Testis (tissue), 2 donors: ENCODE measurements around the gene AHCYL1.

Experiments
- POLR2A ChIP-seq: fragments of 450-650 bp; IDR thresholded peaks from one replicate; pipeline ENCODE4 v1.6.1; 2017; ENCODE audit warnings: antibody characterized with exemption, mild to moderate bottlenecking, moderate library complexity
- TF ChIP-seq, protein P1 (sequence below), 3 experiments: fragments of 450-650 bp in 2 of 3; fragments of 200-600 bp in 1 of 3; sonication (generic) in 1 of 3; IDR thresholded peaks; one replicate each; pipeline ENCODE4 v1.5.1; 2016 to 2019; ENCODE audit warnings: antibody characterized with exemption in 3 of 3, mild to moderate bottlenecking in 2 of 3, moderate library complexity in 1 of 3

- TF ChIP-seq, protein P1, sequence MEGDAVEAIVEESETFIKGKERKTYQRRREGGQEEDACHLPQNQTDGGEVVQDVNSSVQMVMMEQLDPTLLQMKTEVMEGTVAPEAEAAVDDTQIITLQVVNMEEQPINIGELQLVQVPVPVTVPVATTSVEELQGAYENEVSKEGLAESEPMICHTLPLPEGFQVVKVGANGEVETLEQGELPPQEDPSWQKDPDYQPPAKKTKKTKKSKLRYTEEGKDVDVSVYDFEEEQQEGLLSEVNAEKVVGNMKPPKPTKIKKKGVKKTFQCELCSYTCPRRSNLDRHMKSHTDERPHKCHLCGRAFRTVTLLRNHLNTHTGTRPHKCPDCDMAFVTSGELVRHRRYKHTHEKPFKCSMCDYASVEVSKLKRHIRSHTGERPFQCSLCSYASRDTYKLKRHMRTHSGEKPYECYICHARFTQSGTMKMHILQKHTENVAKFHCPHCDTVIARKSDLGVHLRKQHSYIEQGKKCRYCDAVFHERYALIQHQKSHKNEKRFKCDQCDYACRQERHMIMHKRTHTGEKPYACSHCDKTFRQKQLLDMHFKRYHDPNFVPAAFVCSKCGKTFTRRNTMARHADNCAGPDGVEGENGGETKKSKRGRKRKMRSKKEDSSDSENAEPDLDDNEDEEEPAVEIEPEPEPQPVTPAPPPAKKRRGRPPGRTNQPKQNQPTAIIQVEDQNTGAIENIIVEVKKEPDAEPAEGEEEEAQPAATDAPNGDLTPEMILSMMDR (IDR thresholded peaks at IDR 0.05): no peak
- TF ChIP-seq POLR2A: no peak
Measured at GRCh38 chr1:109938556-109938955, 46.0 kb upstream of the AHCYL1 start.
